SK-N-MC (cell line): ENCODE measurements around the gene CFAP45.

Experiments used
- DNase-seq: peaks from one replicate; pipeline ENCODE4 v3.0.0-alpha.2; 2011; ENCODE audit warnings: low read depth, low spot score
- H3K27ac ChIP-seq: fragments of 200-600 bp; sonication (generic); 2 replicates; pipeline ENCODE4 v1.5.1; 2016; ENCODE audit warnings: mixed run types
- H3K36me3 ChIP-seq: fragments of 200-600 bp; sonication (generic); 2 replicates; pipeline ENCODE4 v1.6.1; 2017; ENCODE audit warnings: antibody characterized with exemption, low read length, mixed read lengths; ENCODE audit not compliant: insufficient read depth
- H3K4me3 ChIP-seq: fragments of 200-600 bp; sonication (generic); 2 replicates; pipeline ENCODE4 v1.5.1; 2016
- H3K9ac ChIP-seq: fragments of 200-600 bp; sonication (generic); 2 replicates; pipeline ENCODE4 v1.8.0; 2017; ENCODE audit warnings: mixed run types, mixed read lengths; ENCODE audit not compliant: insufficient read length
- H3K9me3 ChIP-seq: fragments of 200-600 bp; sonication (generic); 2 replicates; pipeline ENCODE4 v1.6.1; 2017; ENCODE audit warnings: low read depth, mild to moderate bottlenecking, antibody characterized with exemption, low read length, moderate library complexity, mixed read lengths
- EZH2 ChIP-seq: fragments of 200-600 bp; sonication (generic); IDR thresholded peaks from one replicate; pipeline ENCODE4 v1.6.1; 2017; ENCODE audit warnings: antibody characterized with exemption
- FOXP2 ChIP-seq: optimal IDR thresholded peaks from 2 replicates; pipeline ENCODE3; 2011; ENCODE audit warnings: mild to moderate bottlenecking, moderate library complexity; ENCODE audit not compliant: insufficient read depth; ENCODE audit errors: extremely low read length, control extremely low read depth
- POLR2AphosphoS5 ChIP-seq: IDR thresholded peaks from 2 replicates; pipeline ENCODE4 v1.6.1; 2012; ENCODE audit warnings: mild to moderate bottlenecking, low read depth, low read length, borderline replicate concordance

CFAP45 gene

GRCh38 chr1:159927211-159927848 is 27.4 kb upstream of the CFAP45 start:
- Histone ChIP-seq H3K36me3 (no peaks in the 10 kb centered on the region), H3K9ac (no peak overlapping the region), H3K9me3 (no peaks in the 10 kb centered on the region), H3K4me3 (no peak overlapping the region), H3K27ac (no peak overlapping the region)
- TF ChIP-seq POLR2AphosphoS5 (no peak), FOXP2 (no peak), EZH2 (no peak)
- no peak for DNase-seq

GRCh38 chr1:159925719-159926078 is 25.7 kb upstream of the CFAP45 start:
- Histone ChIP-seq H3K36me3 (no peaks in the 10 kb centered on the region), H3K9ac (peak overlapping the region; percentile 29), H3K27ac (no peak overlapping the region), H3K9me3 (no peaks in the 10 kb centered on the region), H3K4me3 (peak overlapping the region; percentile 94)
- no peak for DNase-seq
- TF ChIP-seq POLR2AphosphoS5 (no peak), FOXP2 (no peak), EZH2 (no peak)

- H3K9me3 ChIP-seq: no peaks in the 10 kb centered on the region
- no peak within 1 kb of the TSS for H3K27ac ChIP-seq
- no peak for DNase-seq
- H3K9ac ChIP-seq: peak within 1 kb of the TSS; percentile 83
- no peak for TF ChIP-seq EZH2
- TF ChIP-seq POLR2AphosphoS5: peak; percentile 93
- TF ChIP-seq FOXP2: no peak
- peak within 1 kb of the TSS; percentile 94 for H3K4me3 ChIP-seq
- H3K36me3 ChIP-seq: peaks cover 3% of the 10 kb centered on the region; the same call in 1 of the 2 replicates
These were observed 25.1 kb upstream of the CFAP45 start, which contains the start of gene TAGLN2 for GRCh38 chr1:159924791-159925718. TAGLN2 (minus strand) TSS chr1:159925507; CDS start chr1:159920509, 4,998 bp downstream.

- Histone ChIP-seq H3K27ac (no peak overlapping the region), H3K9me3 (no peaks in the 10 kb centered on the region), H3K9ac (peak overlapping the region; percentile 83), H3K4me3 (peak overlapping the region; percentile 94), H3K36me3 (peaks cover 6% of the 10 kb centered on the region; the same call in 1 of the 2 replicates)
- DNase-seq: no peak
- TF ChIP-seq EZH2 (no peak), FOXP2 (no peak), POLR2AphosphoS5 (no peak)
These were observed 24.2 kb upstream of the CFAP45 start for GRCh38 chr1:159924025-159924790.

GRCh38 chr1:159923203-159924024 is 23.4 kb upstream of the CFAP45 start:
- Histone ChIP-seq H3K27ac (no peak overlapping the region), H3K9me3 (no peaks in the 10 kb centered on the region), H3K36me3 (peaks cover 9% of the 10 kb centered on the region; the same call in 1 of the 2 replicates), H3K4me3 (peak overlapping the region; percentile 94), H3K9ac (no peak overlapping the region)
- TF ChIP-seq FOXP2 (peak; percentile 91), POLR2AphosphoS5 (no peak)
- DNase-seq: no peak

GRCh38 chr1:159922511-159923202 is 22.7 kb upstream of the CFAP45 start:
- no peak for TF ChIP-seq EZH2
- no peak for TF ChIP-seq FOXP2
- Histone ChIP-seq H3K27ac (no peak overlapping the region), H3K4me3 (no peak overlapping the region), H3K9ac (no peak overlapping the region), H3K36me3 (peaks cover 9% of the 10 kb centered on the region; the same call in 1 of the 2 replicates), H3K9me3 (no peaks in the 10 kb centered on the region)
- DNase-seq: no peak
